ENCODE measurements around the gene CORO2A.

- TF ChIP-seq, protein P1, sequence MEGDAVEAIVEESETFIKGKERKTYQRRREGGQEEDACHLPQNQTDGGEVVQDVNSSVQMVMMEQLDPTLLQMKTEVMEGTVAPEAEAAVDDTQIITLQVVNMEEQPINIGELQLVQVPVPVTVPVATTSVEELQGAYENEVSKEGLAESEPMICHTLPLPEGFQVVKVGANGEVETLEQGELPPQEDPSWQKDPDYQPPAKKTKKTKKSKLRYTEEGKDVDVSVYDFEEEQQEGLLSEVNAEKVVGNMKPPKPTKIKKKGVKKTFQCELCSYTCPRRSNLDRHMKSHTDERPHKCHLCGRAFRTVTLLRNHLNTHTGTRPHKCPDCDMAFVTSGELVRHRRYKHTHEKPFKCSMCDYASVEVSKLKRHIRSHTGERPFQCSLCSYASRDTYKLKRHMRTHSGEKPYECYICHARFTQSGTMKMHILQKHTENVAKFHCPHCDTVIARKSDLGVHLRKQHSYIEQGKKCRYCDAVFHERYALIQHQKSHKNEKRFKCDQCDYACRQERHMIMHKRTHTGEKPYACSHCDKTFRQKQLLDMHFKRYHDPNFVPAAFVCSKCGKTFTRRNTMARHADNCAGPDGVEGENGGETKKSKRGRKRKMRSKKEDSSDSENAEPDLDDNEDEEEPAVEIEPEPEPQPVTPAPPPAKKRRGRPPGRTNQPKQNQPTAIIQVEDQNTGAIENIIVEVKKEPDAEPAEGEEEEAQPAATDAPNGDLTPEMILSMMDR (tag by site-specific recombination; IDR thresholded peaks at IDR 0.05), result no peak
- TF ChIP-seq SP2 (tag by site-specific recombination; IDR thresholded peaks at IDR 0.05) (no peak), ZBTB49 (tag by site-specific recombination; IDR thresholded peaks at IDR 0.05; ENCODE audit: low read depth) (no peak), GLI2 (tag by site-specific recombination; IDR thresholded peaks at IDR 0.05; ENCODE audit: borderline replicate concordance, low read depth) (no peak), ZNF677 (tag by site-specific recombination; IDR thresholded peaks at IDR 0.05) (no peak), ZNF521 (tag by site-specific recombination; IDR thresholded peaks at IDR 0.05) (no peak), ZNF24 (tag by site-specific recombination; IDR thresholded peaks at IDR 0.05) (no peak), TCF7L2 (IDR thresholded peaks at IDR 0.05; ENCODE audit: borderline replicate concordance, low read depth, low read length) (no peak)
- TF ChIP-seq, protein P2, sequence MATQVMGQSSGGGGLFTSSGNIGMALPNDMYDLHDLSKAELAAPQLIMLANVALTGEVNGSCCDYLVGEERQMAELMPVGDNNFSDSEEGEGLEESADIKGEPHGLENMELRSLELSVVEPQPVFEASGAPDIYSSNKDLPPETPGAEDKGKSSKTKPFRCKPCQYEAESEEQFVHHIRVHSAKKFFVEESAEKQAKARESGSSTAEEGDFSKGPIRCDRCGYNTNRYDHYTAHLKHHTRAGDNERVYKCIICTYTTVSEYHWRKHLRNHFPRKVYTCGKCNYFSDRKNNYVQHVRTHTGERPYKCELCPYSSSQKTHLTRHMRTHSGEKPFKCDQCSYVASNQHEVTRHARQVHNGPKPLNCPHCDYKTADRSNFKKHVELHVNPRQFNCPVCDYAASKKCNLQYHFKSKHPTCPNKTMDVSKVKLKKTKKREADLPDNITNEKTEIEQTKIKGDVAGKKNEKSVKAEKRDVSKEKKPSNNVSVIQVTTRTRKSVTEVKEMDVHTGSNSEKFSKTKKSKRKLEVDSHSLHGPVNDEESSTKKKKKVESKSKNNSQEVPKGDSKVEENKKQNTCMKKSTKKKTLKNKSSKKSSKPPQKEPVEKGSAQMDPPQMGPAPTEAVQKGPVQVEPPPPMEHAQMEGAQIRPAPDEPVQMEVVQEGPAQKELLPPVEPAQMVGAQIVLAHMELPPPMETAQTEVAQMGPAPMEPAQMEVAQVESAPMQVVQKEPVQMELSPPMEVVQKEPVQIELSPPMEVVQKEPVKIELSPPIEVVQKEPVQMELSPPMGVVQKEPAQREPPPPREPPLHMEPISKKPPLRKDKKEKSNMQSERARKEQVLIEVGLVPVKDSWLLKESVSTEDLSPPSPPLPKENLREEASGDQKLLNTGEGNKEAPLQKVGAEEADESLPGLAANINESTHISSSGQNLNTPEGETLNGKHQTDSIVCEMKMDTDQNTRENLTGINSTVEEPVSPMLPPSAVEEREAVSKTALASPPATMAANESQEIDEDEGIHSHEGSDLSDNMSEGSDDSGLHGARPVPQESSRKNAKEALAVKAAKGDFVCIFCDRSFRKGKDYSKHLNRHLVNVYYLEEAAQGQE (tag by site-specific recombination; IDR thresholded peaks at IDR 0.05), result no peak
These were observed 11.4 kb downstream of the CORO2A start for GRCh38 chr9:98180996-98181395.
